HL-60/S4 treated with retinoic acid at 250 ng/mL for 4 days and 3 days (cell line): ENCODE measurements around the gene PDE6C.

Source experiments
- in situ Hi-C: fragments of 300-500 bp; cut with MboI; formaldehyde crosslinking; loops from 2 replicates; pipeline ENCODE4 v1.7.0; 2022; ENCODE audit warnings: low sequenced_read_pairs

The PDE6C gene

DNA sequence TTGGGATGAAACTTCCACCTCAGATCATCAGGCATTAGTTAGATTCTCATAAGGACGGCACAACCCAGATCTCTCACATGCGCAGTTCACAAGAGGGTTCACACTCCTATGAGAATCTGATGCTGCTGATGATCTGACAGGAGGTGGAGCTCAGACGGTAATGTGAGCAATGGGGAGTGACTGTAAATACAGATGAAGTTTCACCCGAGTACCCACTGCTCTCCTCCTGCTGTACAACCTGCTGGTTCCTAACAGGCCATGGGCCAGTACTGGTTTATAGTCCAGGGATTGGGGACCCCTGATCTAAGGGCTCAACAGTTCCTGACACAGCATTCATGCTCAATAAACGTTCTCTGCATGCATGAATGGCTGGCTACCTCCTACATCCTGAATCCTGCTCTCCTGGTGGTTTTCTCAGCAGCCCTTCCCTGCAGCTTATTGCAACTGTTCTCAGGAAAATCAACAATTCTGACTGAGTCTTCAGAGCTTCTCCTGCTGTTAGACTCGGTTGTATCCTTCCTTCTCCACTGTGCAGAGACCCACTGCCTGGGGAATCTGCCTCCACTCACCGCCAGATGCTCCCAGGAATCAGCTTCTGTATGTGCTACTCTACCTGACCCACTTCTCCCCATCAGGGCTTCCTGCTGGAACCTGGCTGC, 17.4 kb downstream of the PDE6C start:
- in situ Hi-C loops: no loop called here

GRCh38 chr10:93630625-93631557, 18.6 kb downstream of the PDE6C start:
- in situ Hi-C loops: no loop called here

DNA sequence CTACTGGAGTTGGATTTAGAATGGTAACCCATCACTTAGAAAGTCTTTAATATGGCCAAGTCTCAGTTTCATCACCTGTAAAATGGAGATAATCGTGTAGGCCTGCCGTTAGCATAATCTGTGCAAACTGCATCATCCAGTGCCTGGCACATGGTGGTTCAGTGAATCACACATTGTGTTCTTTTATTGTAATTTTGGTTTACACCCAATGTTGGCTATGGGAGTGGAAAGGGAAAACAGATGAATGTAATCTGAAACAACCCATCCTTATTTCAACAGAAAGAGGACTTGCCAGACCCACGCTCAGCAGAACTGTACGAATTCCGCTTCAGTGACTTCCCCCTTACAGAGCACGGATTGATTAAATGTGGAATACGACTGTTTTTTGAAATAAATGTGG, 27.5 kb downstream of the PDE6C start:
- in situ Hi-C loops: no loop called here

DNA sequence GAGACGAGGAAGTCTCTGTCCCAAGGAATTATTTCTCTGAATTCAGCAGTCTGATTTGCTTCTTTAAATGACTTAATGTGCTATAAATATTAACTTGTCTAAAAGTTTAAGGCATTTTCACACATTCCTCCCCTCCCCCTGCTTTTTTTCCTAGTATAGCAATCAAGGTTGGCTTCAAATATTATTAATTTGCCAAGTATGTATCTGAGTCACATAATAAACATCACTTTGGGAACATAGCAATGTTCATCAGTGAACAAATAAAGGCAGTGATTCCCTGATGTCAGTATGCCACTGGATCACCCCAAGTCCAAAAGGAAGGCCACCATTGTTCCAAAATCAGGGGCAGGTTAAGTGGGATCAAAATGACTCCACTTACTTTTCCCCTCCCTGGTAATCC, 40.5 kb downstream of the PDE6C start:
- in situ Hi-C loops: loop anchor here (25.0 kb wide), 1 partner anchor 266 kb away; no protein-coding TSS in a partner anchor

DNA sequence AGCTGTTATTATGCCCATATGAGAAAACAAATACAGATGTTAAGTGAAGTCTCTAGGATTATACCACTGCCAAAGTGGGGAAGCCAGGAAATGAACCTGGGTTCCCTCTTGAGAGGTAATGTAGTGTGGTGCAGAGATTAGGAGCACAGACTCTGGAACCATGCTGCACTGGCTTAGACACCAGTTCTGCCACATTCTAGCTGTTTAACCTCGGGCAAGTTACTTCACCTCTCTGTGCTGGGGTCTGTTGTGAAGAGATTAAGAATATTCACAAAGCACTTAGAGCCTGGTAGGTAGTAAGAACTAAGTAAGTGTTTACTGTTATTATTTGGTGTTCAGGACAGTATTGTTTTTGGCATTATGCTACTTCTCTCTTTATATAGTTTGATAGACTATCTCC, 41.9 kb downstream of the PDE6C start:
- in situ Hi-C loops: loop anchor here (25.0 kb wide), 1 partner anchor 267 kb away; no protein-coding TSS in a partner anchor

DNA sequence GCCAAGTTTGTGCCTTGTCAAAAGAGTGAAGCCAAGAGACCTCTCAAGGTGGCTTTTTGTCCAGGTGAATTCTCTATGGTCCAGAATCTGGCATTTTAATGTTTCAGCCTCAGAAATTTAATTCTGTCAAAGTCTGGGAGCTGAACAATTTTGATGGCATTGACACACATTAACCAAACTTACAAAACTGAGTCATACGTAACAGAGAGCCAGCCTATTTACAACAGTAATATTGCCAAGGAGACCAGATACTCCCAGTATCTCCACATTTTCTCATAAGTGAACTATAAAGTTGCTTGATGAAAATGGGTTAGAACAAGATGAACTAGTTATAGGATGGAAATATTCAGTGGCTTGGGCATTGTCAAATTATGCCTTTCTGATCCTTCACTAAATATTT, 43.8 kb downstream of the PDE6C start:
- in situ Hi-C loops: loop anchor here (25.0 kb wide), 1 partner anchor 269 kb away; no protein-coding TSS in a partner anchor

DNA sequence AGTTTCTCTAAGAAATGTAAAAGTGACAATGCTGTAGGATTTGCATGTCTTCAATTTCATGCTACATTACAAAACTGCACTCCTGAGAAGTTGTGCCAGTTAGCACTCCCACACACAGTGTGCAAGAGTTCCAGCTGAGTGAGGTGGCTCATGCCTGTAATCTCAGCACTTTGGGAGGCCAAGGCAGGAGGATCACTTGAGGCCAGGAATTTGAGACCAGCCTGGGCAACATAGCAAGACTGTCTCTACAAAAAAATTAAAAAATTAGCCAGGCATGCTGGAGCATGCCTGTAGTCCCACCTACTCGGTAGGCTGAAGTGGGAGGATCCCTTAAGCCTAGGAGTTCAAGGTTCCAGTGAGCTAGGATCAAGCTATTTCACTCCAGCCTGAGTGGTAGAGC, 45.4 kb downstream of the PDE6C start:
- in situ Hi-C loops: loop anchor here (25.0 kb wide), 1 partner anchor 270 kb away; no protein-coding TSS in a partner anchor

DNA sequence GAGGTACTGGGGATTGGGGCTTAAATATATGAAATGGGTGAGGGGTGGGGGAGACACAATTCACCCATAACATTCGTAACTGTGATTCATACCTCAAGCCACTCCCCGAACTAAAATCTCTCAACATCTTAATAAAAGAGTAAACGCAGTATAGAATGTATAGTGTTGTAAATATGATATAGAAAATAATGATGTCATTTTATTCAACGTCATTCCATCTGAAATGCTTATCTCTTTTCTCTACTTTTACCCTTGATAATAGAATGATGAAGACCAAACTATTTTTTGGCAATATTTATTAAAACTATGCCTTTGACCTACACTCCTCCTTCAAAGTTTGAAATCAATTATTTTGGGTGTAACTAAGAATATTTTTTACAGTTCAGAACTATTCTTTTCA, 53.7 kb downstream of the PDE6C start:
- in situ Hi-C loops: loop anchor here (25.0 kb wide), 1 partner anchor 279 kb away; no protein-coding TSS in a partner anchor

DNA sequence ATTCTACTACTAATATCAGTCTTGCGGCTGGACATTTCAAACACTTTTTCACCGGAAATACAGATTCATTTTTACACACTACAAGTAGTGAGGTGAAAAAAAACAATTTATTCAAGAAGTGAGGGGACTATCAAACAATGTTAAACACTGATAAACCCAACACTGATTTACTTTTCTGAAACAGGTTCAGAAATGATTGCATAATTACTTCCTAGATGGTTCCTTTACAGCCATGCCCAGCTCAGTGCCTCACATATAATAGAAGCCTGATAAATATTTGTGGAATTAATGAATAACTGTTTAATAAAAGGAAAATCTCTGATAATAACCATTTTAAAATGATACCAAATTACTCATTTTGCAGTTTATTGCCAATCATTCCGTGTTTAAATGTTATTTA, 55.5 kb downstream of the PDE6C start:
- in situ Hi-C loops: loop anchor here (25.0 kb wide), 1 partner anchor 280 kb away; no protein-coding TSS in a partner anchor

GRCh38 chr10:93670372-93670771, 58.0 kb downstream of the PDE6C start:
- in situ Hi-C loops: loop anchor here (10.0 to 25.0 kb wide), 2 partner anchors 116 to 283 kb away; no protein-coding TSS in a partner anchor

GRCh38 chr10:93671042-93671441, 58.7 kb downstream of the PDE6C start:
- in situ Hi-C loops: loop anchor here (10.0 to 25.0 kb wide), 2 partner anchors 116 to 284 kb away; no protein-coding TSS in a partner anchor

DNA sequence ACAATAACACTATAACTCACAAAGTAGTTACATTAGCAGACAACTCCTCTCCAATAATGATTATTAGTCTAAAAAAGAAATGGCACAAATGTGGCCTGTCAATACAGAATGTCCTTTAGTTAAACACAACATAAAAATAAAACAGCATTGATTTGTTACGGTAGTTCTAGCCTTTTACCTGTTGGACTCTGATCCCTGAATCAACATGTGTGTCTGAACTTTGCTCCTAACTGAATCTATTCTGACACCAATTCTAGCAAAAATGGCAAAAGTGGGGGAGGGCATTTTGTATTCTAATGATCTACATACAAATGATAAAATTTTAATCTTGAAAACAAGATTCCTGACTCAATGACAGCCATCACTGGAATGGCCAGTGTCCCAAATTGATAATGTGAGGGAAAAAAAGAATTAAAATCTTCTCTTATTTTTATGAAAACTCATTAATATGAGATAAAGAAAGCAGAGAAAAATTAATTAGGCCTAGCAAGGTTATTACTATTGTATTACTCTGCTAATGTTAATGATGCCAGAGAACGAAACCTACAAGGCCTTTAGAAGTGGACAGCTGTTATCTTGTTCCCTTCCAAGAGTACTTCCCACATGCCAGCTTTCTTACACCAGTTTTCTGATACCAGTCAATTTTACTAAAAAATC, 59.8 kb downstream of the PDE6C start:
- in situ Hi-C loops: loop anchor here (10.0 to 25.0 kb wide), 2 partner anchors 117 to 285 kb away; no protein-coding TSS in a partner anchor

GRCh38 chr10:93672890-93673289, 60.6 kb downstream of the PDE6C start:
- in situ Hi-C loops: loop anchor here (10.0 to 25.0 kb wide), 2 partner anchors 118 to 286 kb away; no protein-coding TSS in a partner anchor

GRCh38 chr10:93673791-93674190, 61.5 kb downstream of the PDE6C start:
- in situ Hi-C loops: loop anchor here (10.0 to 25.0 kb wide), 2 partner anchors 119 to 286 kb away; no protein-coding TSS in a partner anchor

DNA sequence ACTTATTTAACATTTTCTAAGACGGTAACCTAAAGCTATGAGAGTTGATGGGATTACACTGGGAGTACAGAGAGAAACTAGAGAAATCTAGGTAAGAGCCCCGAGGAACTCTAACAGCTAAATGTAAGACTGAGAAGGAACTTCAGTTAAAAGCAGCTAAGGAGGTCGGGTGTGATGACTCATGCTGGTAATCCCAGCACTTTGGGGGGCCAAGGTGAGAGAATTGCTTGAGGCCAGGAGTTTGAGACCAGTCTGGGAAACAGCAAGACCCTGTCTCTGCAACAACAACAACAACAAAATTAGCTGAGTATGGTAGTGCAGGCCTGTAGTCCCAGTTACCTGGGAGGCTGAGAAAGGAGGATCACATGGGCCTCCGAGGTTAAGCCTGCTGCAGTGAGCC, 66.0 kb downstream of the PDE6C start:
- in situ Hi-C loops: loop anchor here (10.0 kb wide), 1 partner anchor 124 kb away; no protein-coding TSS in a partner anchor

- in situ Hi-C loops: loop anchor here (10.0 kb wide), 1 partner anchor 124 kb away; no protein-coding TSS in a partner anchor
Measured at GRCh38 chr10:93678805-93679587, 66.7 kb downstream of the PDE6C start.

- in situ Hi-C loops: no loop called here
Measured at GRCh38 chr10:93680412-93681047, 68.2 kb downstream of the PDE6C start.

DNA sequence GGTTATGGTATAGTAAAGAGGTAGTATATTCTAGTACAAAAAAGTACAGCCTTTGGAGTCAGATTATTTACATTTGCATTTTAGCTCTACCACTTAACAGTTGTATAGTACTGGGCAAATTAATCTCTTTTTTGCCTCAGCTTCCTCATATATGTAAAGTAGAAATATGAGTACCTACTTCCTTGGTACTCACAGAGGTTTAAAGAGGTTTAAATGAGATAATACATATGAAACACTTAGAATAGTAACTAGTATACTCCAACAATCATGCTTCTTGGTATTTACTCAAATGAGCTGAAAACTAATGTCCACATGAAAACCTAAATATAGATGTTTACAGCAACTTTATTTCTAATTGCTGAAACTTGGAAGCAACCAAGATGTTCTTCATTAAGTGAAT, 75.4 kb downstream of the PDE6C start:
- in situ Hi-C loops: no loop called here

DNA sequence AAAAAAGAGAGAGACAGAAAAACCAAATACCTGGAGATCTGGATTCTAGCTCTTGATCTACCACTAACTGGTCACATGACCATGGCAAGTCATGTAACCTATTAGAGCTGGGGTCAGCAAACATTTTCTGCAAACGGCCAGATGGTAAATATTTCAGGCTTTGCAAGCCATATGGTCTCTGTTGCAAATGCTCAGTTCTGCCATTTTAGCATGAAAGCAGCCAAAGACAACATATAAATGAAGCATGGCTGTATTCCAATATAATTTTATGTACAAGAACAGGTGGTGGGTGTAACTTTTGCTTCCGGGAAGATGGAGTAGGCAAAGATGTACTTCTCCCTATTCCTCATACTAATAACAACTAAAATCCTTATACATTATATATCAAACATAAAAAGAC, 83.4 kb downstream of the PDE6C start:
- in situ Hi-C loops: no loop called here
